ENCODE results near the gene PTPRB. TPM values are rescaled to one million over a fixed set of nuclear protein-coding genes. Genes with fewer than 3 reads are reported as not detected.

The PTPRB gene
- polyA plus RNA-seq, 2 of the 4 experiments (the other 2 are of a cell fraction), result 0.34 to 0.57 TPM

GRCh38 chr12:70487440-70487839 lies 149.8 kb downstream of the PTPRB start:
- H3K4me2 ChIP-seq, result no peak overlapping the region
- no peaks in the 10 kb centered on the region for H3K4me1 ChIP-seq
- FAIRE-seq, result no peak
- ChIA-PET CTCF (interaction anchor here (0.8 to 0.9 kb wide), 2 partner anchors 11 to 587 kb away, joined by 3 read pairs; no protein-coding TSS in a partner anchor), POLR2A (no interaction called here)
- no peak overlapping the region for H3K27ac ChIP-seq
- ATAC-seq, result no peak
- TF ChIP-seq ELK1 (IDR thresholded peaks at IDR 0.05; ENCODE audit: low read depth, low read length) (no peak), EHF (CRISPR knock-in tag; IDR thresholded peaks at IDR 0.05) (no peak), FOXS1 (CRISPR knock-in tag; IDR thresholded peaks at IDR 0.05) (no peak), CBX8 (IDR thresholded peaks at IDR 0.05) (no peak), HDAC2 (IDR thresholded peaks at IDR 0.05) (no peak), ESRRA (IDR thresholded peaks at IDR 0.05; ENCODE audit: borderline replicate concordance, low read length) (no peak), FOSB (CRISPR knock-in tag; IDR thresholded peaks at IDR 0.05) (no peak), FOSL2 (IDR thresholded peaks at IDR 0.05) (no peak), FOSL2 (CRISPR knock-in tag; IDR thresholded peaks at IDR 0.05) (no peak), HEYL (CRISPR knock-in tag; IDR thresholded peaks at IDR 0.05) (no peak)
- WGBS (ENCODE audit: missing lambda C conversion rate), result 8% methylated on average over 2 of the region's 2 CpGs
- no peaks in the 10 kb centered on the region for H3K9me3 ChIP-seq
- H3K4me3 ChIP-seq, result no peak overlapping the region
- DNase-seq (ENCODE audit: low read depth in 1 of 2, low spot score in 1 of 2), result no peak

- 3% methylated on average over 2 of the region's 2 CpGs for WGBS (ENCODE audit: missing lambda C conversion rate)
- no peaks in the 10 kb centered on the region for H3K9me3 ChIP-seq
- TF ChIP-seq HOXA7 (CRISPR knock-in tag; IDR thresholded peaks at IDR 0.05) (no peak), PBX3 (IDR thresholded peaks at IDR 0.05) (no peak), MAZ (IDR thresholded peaks at IDR 0.05; ENCODE audit: borderline replicate concordance, low read depth, low read length) (no peak), HOXB5 (CRISPR knock-in tag; IDR thresholded peaks at IDR 0.05) (no peak), NFE2L2 (conservative IDR thresholded peaks at IDR 0.05; ENCODE audit: low read length) (no peak), JUN (IDR thresholded peaks at IDR 0.05) (no peak), ELK1 (IDR thresholded peaks at IDR 0.05; ENCODE audit: low read depth, low read length) (no peak), MAFK (IDR thresholded peaks at IDR 0.05; ENCODE audit: partially characterized antibody) (no peak), CHD4 (IDR thresholded peaks at IDR 0.05; ENCODE audit: borderline replicate concordance) (no peak), HES2 (IDR thresholded peaks at IDR 0.05) (no peak), MYC (IDR thresholded peaks at IDR 0.05; ENCODE audit: borderline replicate concordance, low read length) (no peak), POLR2AphosphoS2 (conservative IDR thresholded peaks at IDR 0.05; ENCODE audit: low read length) (no peak), KDM5A (IDR thresholded peaks at IDR 0.05) (no peak), FOXS1 (CRISPR knock-in tag; IDR thresholded peaks at IDR 0.05) (no peak), E2F6 (IDR thresholded peaks at IDR 0.05; ENCODE audit: borderline replicate concordance, low read depth) (no peak), HEYL (CRISPR knock-in tag; IDR thresholded peaks at IDR 0.05) (no peak), RCOR1 (IDR thresholded peaks at IDR 0.05; ENCODE audit: low read depth, low read length) (no peak), RAD21 (conservative IDR thresholded peaks at IDR 0.05 in 1 of 2, IDR thresholded peaks at IDR 0.05 in 1 of 2) (no peak), CBX8 (IDR thresholded peaks at IDR 0.05) (no peak)
- no peaks in the 10 kb centered on the region for H3K4me1 ChIP-seq
- POLR2A ChIA-PET, result no interaction called here
- CTCF ChIA-PET, result interaction anchor here (0.8 kb wide), 1 partner anchor 12 kb away, joined by 3 read pairs; no protein-coding TSS in a partner anchor
- no peak for ATAC-seq
- no peak for DNase-seq (ENCODE audit: low read depth in 1 of 2, low spot score in 1 of 2)
- no peak overlapping the region for H3K4me3 ChIP-seq
- H3K27ac ChIP-seq, result no peak overlapping the region
- FAIRE-seq, result no peak
- no peak overlapping the region for H3K4me2 ChIP-seq
Measured at GRCh38 chr12:70486588-70486987, 150.6 kb downstream of the PTPRB start.
